KMS-11 (cell line): Measurements from ENCODE around the gene ZNF521.

Experiments
- H2AFZ ChIP-seq: fragments of 200-600 bp; sonication (generic); 2 replicates; pipeline ENCODE4 v1.6.1; 2016; ENCODE audit warnings: antibody characterized with exemption, mixed run types, low read depth
- H3K27ac ChIP-seq: fragments of 200-600 bp; sonication (generic); 2 replicates; pipeline ENCODE4 v1.6.1; 2016; ENCODE audit warnings: mild to moderate bottlenecking, mixed run types
- H3K27me3 ChIP-seq: fragments of 200-600 bp; sonication (generic); 2 replicates; pipeline ENCODE4 v1.6.1; 2017; ENCODE audit warnings: mild to moderate bottlenecking, low read depth, mixed run types, moderate library complexity; ENCODE audit not compliant: insufficient read depth
- H3K36me3 ChIP-seq: fragments of 200-600 bp; sonication (generic); 2 replicates; pipeline ENCODE4 v1.6.1; 2017; ENCODE audit warnings: mild to moderate bottlenecking, mixed run types; ENCODE audit not compliant: insufficient read depth
- H3K4me1 ChIP-seq: fragments of 200-600 bp; sonication (generic); 2 replicates; pipeline ENCODE4 v1.6.1; 2016; ENCODE audit warnings: mild to moderate bottlenecking, low read depth, mixed run types; ENCODE audit not compliant: poor library complexity, severe bottlenecking
- H3K4me2 ChIP-seq: fragments of 200-600 bp; sonication (generic); 2 replicates; pipeline ENCODE4 v1.7.0; 2016; ENCODE audit warnings: mild to moderate bottlenecking, mixed run types
- H3K4me3 ChIP-seq: fragments of 200-600 bp; sonication (generic); IDR thresholded peaks from 2 replicates; pipeline ENCODE4 v1.6.1; 2017; ENCODE audit warnings: low read depth, low read length, mixed read lengths; ENCODE audit not compliant: insufficient read depth
- H3K79me2 ChIP-seq: fragments of 200-600 bp; sonication (generic); 2 replicates; pipeline ENCODE4 v1.6.1; 2016; ENCODE audit warnings: low read depth, mixed run types; ENCODE audit not compliant: insufficient read depth
- H3K9ac ChIP-seq: fragments of 200-600 bp; sonication (generic); 2 replicates; pipeline ENCODE4 v1.6.1; 2016; ENCODE audit warnings: mild to moderate bottlenecking, mixed run types
- H4K20me1 ChIP-seq: fragments of 200-600 bp; sonication (generic); 2 replicates; pipeline ENCODE4 v1.6.1; 2016; ENCODE audit warnings: mild to moderate bottlenecking, mixed run types; ENCODE audit not compliant: insufficient read depth
- CTCF ChIP-seq: fragments of 200-600 bp; sonication (generic); conservative IDR thresholded peaks from 2 replicates; pipeline ENCODE4 v1.6.1; 2017; ENCODE audit warnings: low read depth, mild to moderate bottlenecking, antibody characterized with exemption, low read length, moderate library complexity, mixed read lengths

Gene ZNF521

DNA sequence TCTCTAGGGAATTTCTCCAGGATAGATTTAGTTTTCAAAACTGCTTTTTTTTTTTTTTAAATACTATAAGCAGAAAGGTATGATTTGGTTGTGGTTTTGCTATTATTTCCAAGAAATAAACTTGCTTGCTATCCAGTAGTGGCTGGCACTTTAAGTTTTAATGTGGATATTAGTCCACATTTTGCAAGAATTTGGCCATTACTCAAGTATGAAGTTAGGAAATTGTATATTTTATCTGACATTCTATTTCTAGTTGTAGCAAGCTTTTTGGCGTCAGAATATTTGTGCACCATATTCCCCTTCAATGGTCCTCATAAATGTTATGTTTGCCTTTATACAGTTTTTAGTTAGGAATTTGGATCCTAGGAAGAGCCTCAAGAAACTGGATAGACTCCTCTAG lies 226.3 kb downstream of the ZNF521 start:
- Histone ChIP-seq H3K4me3 (no peak overlapping the region), H3K4me1 (no peaks in the 10 kb centered on the region), H4K20me1 (no peaks in the 10 kb centered on the region), H3K4me2 (no peak overlapping the region), H3K27me3 (no peaks in the 10 kb centered on the region), H3K27ac (no peak overlapping the region), H3K79me2 (no peaks in the 10 kb centered on the region), H2AFZ (no peak overlapping the region), H3K36me3 (no peaks in the 10 kb centered on the region), H3K9ac (no peak overlapping the region)
- TF ChIP-seq CTCF, result no peak

GRCh38 chr18:25123438-25124232 lies 228.3 kb downstream of the ZNF521 start:
- no peak overlapping the region for H2AFZ ChIP-seq
- H3K4me2 ChIP-seq, result no peak overlapping the region
- H4K20me1 ChIP-seq, result no peaks in the 10 kb centered on the region
- H3K4me3 ChIP-seq, result no peak overlapping the region
- no peak overlapping the region for H3K27ac ChIP-seq
- H3K27me3 ChIP-seq, result no peaks in the 10 kb centered on the region
- H3K36me3 ChIP-seq, result no peaks in the 10 kb centered on the region
- H3K9ac ChIP-seq, result no peak overlapping the region
- H3K79me2 ChIP-seq, result no peaks in the 10 kb centered on the region
- no peaks in the 10 kb centered on the region for H3K4me1 ChIP-seq
- TF ChIP-seq CTCF, result no peak

DNA sequence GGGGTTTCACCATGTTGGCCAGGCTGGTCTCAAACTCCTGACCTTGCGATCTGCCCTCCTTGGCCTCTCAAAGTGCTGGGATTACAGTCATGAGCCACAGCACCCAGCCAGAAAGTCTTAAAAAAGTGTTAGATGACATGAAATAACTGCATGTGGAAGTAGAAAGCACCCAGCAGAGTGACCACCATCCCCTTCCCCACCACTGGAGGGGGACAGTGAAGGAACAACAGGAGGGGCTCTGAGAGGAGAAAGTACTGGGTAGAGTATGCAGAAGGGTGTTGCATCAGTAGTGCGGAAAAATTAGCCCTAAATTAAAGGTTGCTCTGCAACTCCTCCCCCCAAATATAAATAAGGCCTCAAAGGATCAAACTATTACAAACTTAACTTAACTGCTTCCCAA lies 230.5 kb downstream of the ZNF521 start:
- H2AFZ ChIP-seq, result no peak overlapping the region
- TF ChIP-seq CTCF, result no peak

GRCh38 chr18:25113566-25113965 lies 238.4 kb downstream of the ZNF521 start:
- no peak overlapping the region for H3K4me3 ChIP-seq
- no peak overlapping the region for H3K4me2 ChIP-seq
- no peaks in the 10 kb centered on the region for H3K79me2 ChIP-seq
- H2AFZ ChIP-seq, result no peak overlapping the region
- no peak overlapping the region for H3K9ac ChIP-seq
- TF ChIP-seq CTCF, result no peak
- no peak overlapping the region for H3K27ac ChIP-seq
- no peaks in the 10 kb centered on the region for H3K27me3 ChIP-seq
- H4K20me1 ChIP-seq, result no peaks in the 10 kb centered on the region
- no peaks in the 10 kb centered on the region for H3K4me1 ChIP-seq
- H3K36me3 ChIP-seq, result no peaks in the 10 kb centered on the region

More for the DNA sequence above, 230.5 kb downstream of the ZNF521 start:
- Histone ChIP-seq H3K27me3 (no peaks in the 10 kb centered on the region), H3K9ac (no peak overlapping the region), H3K79me2 (no peaks in the 10 kb centered on the region), H3K4me2 (no peak overlapping the region), H4K20me1 (no peaks in the 10 kb centered on the region), H3K4me3 (no peak overlapping the region), H3K27ac (no peak overlapping the region), H3K36me3 (no peaks in the 10 kb centered on the region), H3K4me1 (no peaks in the 10 kb centered on the region)
